H9 (cell line): ENCODE results near the gene GSTM3. TPM values are rescaled to one million over a fixed set of nuclear protein-coding genes. Genes with fewer than 3 reads are reported as not detected.

Experiments
- DNase-seq: peaks from one replicate; pipeline ENCODE4 v3.0.0-alpha.2; 2017
- H2AFZ ChIP-seq: one replicate; pipeline ENCODE4 v1.6.1; 2013; ENCODE audit warnings: mild to moderate bottlenecking, low read length, control low read depth, moderate library complexity
- H2AK5ac ChIP-seq: 2 replicates; pipeline ENCODE4 v1.6.1; 2013; ENCODE audit warnings: low read length, control low read depth, mixed read lengths; ENCODE audit not compliant: insufficient read length
- H2BK120ac ChIP-seq: one replicate; pipeline ENCODE4 v1.6.1; 2013; ENCODE audit warnings: low read depth, mild to moderate bottlenecking, low read length, control low read depth, inconsistent platforms; ENCODE audit not compliant: poor library complexity, severe bottlenecking
- H2BK12ac ChIP-seq: 2 replicates; pipeline ENCODE4 v1.6.1; 2013; ENCODE audit warnings: low read length, control low read depth, mixed read lengths, low read depth; ENCODE audit not compliant: insufficient read length
- H2BK15ac ChIP-seq: 2 replicates; pipeline ENCODE4 v1.6.1; 2013; ENCODE audit warnings: low read depth, low read length, control low read depth
- H2BK20ac ChIP-seq: one replicate; pipeline ENCODE4 v1.6.1; 2013; ENCODE audit warnings: low read depth, mild to moderate bottlenecking, low read length, control low read depth, inconsistent platforms; ENCODE audit not compliant: poor library complexity, severe bottlenecking
- H2BK5ac ChIP-seq: 2 replicates; pipeline ENCODE4 v1.6.1; 2013; ENCODE audit warnings: low read length, control low read depth, mixed read lengths; ENCODE audit not compliant: insufficient read length
- H3K14ac ChIP-seq: 2 replicates; pipeline ENCODE4 v1.6.1; 2013; ENCODE audit warnings: low read length, control low read depth; ENCODE audit not compliant: insufficient read depth
- H3K18ac ChIP-seq: 2 replicates; pipeline ENCODE4 v1.6.1; 2013; ENCODE audit warnings: low read depth, mild to moderate bottlenecking, mixed read lengths, low read length, control low read depth; ENCODE audit not compliant: insufficient read length
- H3K23ac ChIP-seq: 2 replicates; pipeline ENCODE4 v1.6.1; 2013; ENCODE audit warnings: low read length, control low read depth, mixed read lengths, low read depth; ENCODE audit not compliant: insufficient read length
- H3K23me2 ChIP-seq: 2 replicates; pipeline ENCODE4 v1.6.1; 2013; ENCODE audit warnings: low read depth, mild to moderate bottlenecking, mixed read lengths, low read length, control low read depth; ENCODE audit not compliant: insufficient read length, poor library complexity, severe bottlenecking
- H3K27ac ChIP-seq: 2 replicates; pipeline ENCODE4 v1.5.1; 2013; ENCODE audit warnings: low read length, control low read depth, mixed read lengths, low read depth; ENCODE audit not compliant: insufficient read length
- H3K27me3 ChIP-seq: 2 replicates; pipeline ENCODE4 v1.6.1; 2013; ENCODE audit warnings: low read length, control low read depth, inconsistent platforms; ENCODE audit not compliant: insufficient read depth
- H3K4ac ChIP-seq: 2 replicates; pipeline ENCODE4 v1.6.1; 2013; ENCODE audit warnings: low read depth, mild to moderate bottlenecking, control low read depth, inconsistent platforms, low read length, moderate library complexity
- H3K4me1 ChIP-seq: 2 replicates; pipeline ENCODE4 v1.6.1; 2013; ENCODE audit warnings: low read length, control low read depth, inconsistent platforms; ENCODE audit not compliant: insufficient read depth
- H3K4me2 ChIP-seq: 2 replicates; pipeline ENCODE4 v1.6.1; 2013; ENCODE audit warnings: low read length, control low read depth, mixed read lengths; ENCODE audit not compliant: insufficient read length, insufficient read depth
- H3K56ac ChIP-seq: 2 replicates; pipeline ENCODE4 v1.6.1; 2013; ENCODE audit warnings: low read depth, mild to moderate bottlenecking, mixed read lengths, low read length, control low read depth; ENCODE audit not compliant: insufficient read length
- H3K79me1 ChIP-seq: 2 replicates; pipeline ENCODE4 v1.6.1; 2013; ENCODE audit warnings: low read depth, mild to moderate bottlenecking, moderate library complexity, low read length, control low read depth, inconsistent platforms; ENCODE audit not compliant: insufficient read depth, poor library complexity, severe bottlenecking
- H3K79me2 ChIP-seq: 2 replicates; pipeline ENCODE4 v1.6.1; 2013; ENCODE audit warnings: low read length, control low read depth, inconsistent platforms; ENCODE audit not compliant: insufficient read depth
- H3K9ac ChIP-seq: 2 replicates; pipeline ENCODE4 v1.6.1; 2013; ENCODE audit warnings: low read length, control low read depth, mixed read lengths; ENCODE audit not compliant: insufficient read length; ENCODE audit errors: extremely low read depth
- H3K9me3 ChIP-seq: one replicate; pipeline ENCODE4 v1.6.1; 2013; ENCODE audit warnings: low read depth, low read length, inconsistent platforms; ENCODE audit not compliant: control insufficient read depth
- H3T11ph ChIP-seq: one replicate; pipeline ENCODE4 v1.6.1; 2013; ENCODE audit warnings: mild to moderate bottlenecking, low read length, control low read depth, inconsistent platforms
- H4K20me1 ChIP-seq: one replicate; pipeline ENCODE4 v1.6.1; 2013; ENCODE audit not compliant: control insufficient read depth, insufficient read length, insufficient read depth
- H4K5ac ChIP-seq: 2 replicates; pipeline ENCODE4 v1.6.1; 2013; ENCODE audit warnings: low read depth, mild to moderate bottlenecking, mixed read lengths, low read length, control low read depth; ENCODE audit not compliant: insufficient read length
- H4K8ac ChIP-seq: replicated peaks from 2 replicates; pipeline ENCODE4 v1.6.1; 2013; ENCODE audit warnings: low read length, control low read depth, mixed read lengths, low read depth; ENCODE audit not compliant: insufficient read length
- H4K91ac ChIP-seq: 2 replicates; pipeline ENCODE4 v1.6.1; 2013; ENCODE audit warnings: low read depth, mild to moderate bottlenecking, moderate library complexity, mixed read lengths, low read length, control low read depth; ENCODE audit not compliant: insufficient read length
- H3K27ac Mint-ChIP-seq, 3 experiments: 2 replicates in 2 of 3; 3 replicates in 1 of 3; pipeline ENCODE4 v1.8.0; 2020 to 2021; ENCODE audit warnings: mixed read lengths in 3 of 3, mild to moderate bottlenecking in 1 of 3, moderate library complexity in 1 of 3
- H3K27me3 Mint-ChIP-seq: 2 replicates; pipeline ENCODE4 v1.8.0; 2021; ENCODE audit warnings: low read depth, mild to moderate bottlenecking, moderate library complexity, mixed read lengths
- H3K36me3 Mint-ChIP-seq, 3 experiments: 2 replicates in 2 of 3; 3 replicates in 1 of 3; pipeline ENCODE4 v1.8.0; 2020 to 2021; ENCODE audit warnings: low read depth in 3 of 3, mixed read lengths in 3 of 3; ENCODE audit not compliant: insufficient read depth in 1 of 3
- H3K4me1 Mint-ChIP-seq, 2 experiments: 2 replicates each; pipeline ENCODE4 v1.8.0; 2020; ENCODE audit warnings: mixed read lengths in 2 of 2
- H3K4me3 Mint-ChIP-seq, 2 experiments: 2 replicates in 1 of 2; 3 replicates in 1 of 2; pipeline ENCODE4 v1.8.0; 2020 to 2021; ENCODE audit warnings: mild to moderate bottlenecking in 2 of 2, mixed read lengths in 2 of 2, moderate library complexity in 1 of 2
- H3K9me3 Mint-ChIP-seq, 2 experiments: 2 replicates in 1 of 2; 3 replicates in 1 of 2; pipeline ENCODE4 v1.8.0; 2020; ENCODE audit warnings: mild to moderate bottlenecking in 2 of 2, mixed read lengths in 2 of 2, moderate library complexity in 1 of 2
- WGBS: extraction: QIAGEN DNeasy Blood & Tissue Kit; methylation state at CpG from one replicate; pipeline ENCODE4 v1.1.7; 2013; ENCODE audit warnings: missing lambda C conversion rate, low lambda C conversion rate, mixed read lengths; ENCODE audit not compliant: insufficient read length; ENCODE audit errors: extremely low coverage; 5-methylcytosine and 5-hydroxymethylcytosine counted together
- total RNA-seq: library from RNA; stranded (reverse); gene quantifications from 2 replicates; pipeline ENCODE4 v1.2.1, GENCODE V29; 2021
- TF ChIP-seq, protein P1 (sequence below): fragments of 200-600 bp; sonication (generic); conservative IDR thresholded peaks from 3 replicates; pipeline ENCODE4 v1.8.0; 2021; ENCODE audit warnings: antibody characterized with exemption, mild to moderate bottlenecking

Gene GSTM3
- total RNA-seq, 1 experiment from 2014 or later, result 3.5 TPM

DNA sequence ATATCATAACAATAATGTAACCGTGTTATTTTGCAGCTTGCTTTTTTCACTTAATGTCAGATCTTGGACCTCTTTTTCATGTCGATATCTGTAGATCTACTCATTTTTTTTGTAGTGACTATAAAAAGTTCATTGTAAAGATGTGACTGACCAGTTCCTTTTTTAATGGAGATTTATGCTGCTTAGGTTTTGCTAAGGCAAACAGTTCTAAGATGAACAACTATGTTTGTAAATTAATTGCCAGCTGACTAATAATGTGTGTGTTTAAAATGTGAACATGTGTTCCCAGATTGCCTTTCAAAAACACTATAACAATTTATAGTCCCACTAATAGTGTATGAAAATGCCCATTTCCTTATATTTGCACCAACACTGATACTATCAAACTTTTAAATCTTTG, 41.0 kb upstream of the GSTM3 start:
- Histone ChIP-seq H4K5ac (no peak overlapping the region), H2BK20ac (no peak overlapping the region), H3K23me2 (no peaks in the 10 kb centered on the region), H2BK12ac (no peak overlapping the region), H3K79me2 (no peaks in the 10 kb centered on the region), H3K23ac (no peak overlapping the region), H3K4me1 (0 out of 2 replicates have a peak, but pooled peaks cover 2% of the 10 kb centered on the region), H3T11ph (no peak overlapping the region), H3K9me3 (no peaks in the 10 kb centered on the region), H2AK5ac (no peak overlapping the region), H3K56ac (no peak overlapping the region), H3K14ac (no peak overlapping the region), H2AFZ (no peak overlapping the region), H3K4me2 (no peak overlapping the region), H3K18ac (no peak overlapping the region), H2BK15ac (no peak overlapping the region), H4K91ac (no peak overlapping the region), H3K9ac (no peak overlapping the region), H4K8ac (no peak overlapping the region), H2BK5ac (no peak overlapping the region), H3K4ac (no peak overlapping the region), H4K20me1 (no peaks in the 10 kb centered on the region), H3K27me3 (no peaks in the 10 kb centered on the region), H3K79me1 (no peaks in the 10 kb centered on the region), H2BK120ac (no peak overlapping the region), H3K27ac (no peak overlapping the region)
- TF ChIP-seq, protein P1, sequence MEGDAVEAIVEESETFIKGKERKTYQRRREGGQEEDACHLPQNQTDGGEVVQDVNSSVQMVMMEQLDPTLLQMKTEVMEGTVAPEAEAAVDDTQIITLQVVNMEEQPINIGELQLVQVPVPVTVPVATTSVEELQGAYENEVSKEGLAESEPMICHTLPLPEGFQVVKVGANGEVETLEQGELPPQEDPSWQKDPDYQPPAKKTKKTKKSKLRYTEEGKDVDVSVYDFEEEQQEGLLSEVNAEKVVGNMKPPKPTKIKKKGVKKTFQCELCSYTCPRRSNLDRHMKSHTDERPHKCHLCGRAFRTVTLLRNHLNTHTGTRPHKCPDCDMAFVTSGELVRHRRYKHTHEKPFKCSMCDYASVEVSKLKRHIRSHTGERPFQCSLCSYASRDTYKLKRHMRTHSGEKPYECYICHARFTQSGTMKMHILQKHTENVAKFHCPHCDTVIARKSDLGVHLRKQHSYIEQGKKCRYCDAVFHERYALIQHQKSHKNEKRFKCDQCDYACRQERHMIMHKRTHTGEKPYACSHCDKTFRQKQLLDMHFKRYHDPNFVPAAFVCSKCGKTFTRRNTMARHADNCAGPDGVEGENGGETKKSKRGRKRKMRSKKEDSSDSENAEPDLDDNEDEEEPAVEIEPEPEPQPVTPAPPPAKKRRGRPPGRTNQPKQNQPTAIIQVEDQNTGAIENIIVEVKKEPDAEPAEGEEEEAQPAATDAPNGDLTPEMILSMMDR, result no peak
- DNase-seq, result no peak
- peaks cover 0 to 8% (median 0%) of the 10 kb centered on the region in 3 experiments; a peak in 4 of 7 replicates for H3K36me3 Mint-ChIP-seq
- H3K9me3 Mint-ChIP-seq, result peaks cover 2 to 10% of the 10 kb centered on the region in 2 experiments; a peak in 3 of 5 replicates
- H3K4me1 Mint-ChIP-seq, result peaks cover 25 to 34% of the 10 kb centered on the region in 2 experiments
- H3K27ac Mint-ChIP-seq, result no peak overlapping the region
- no CpG with 5 or more reads among the region's 2 CpGs for WGBS
- no peak overlapping the region for H3K4me3 Mint-ChIP-seq
- peaks cover 2% of the 10 kb centered on the region; the same call in 1 of the 2 replicates for H3K27me3 Mint-ChIP-seq
